H1 (cell line): Measurements from ENCODE around the gene POLR3GL. TPM values are rescaled to one million over a fixed set of nuclear protein-coding genes. Genes with fewer than 3 reads are reported as not detected.

ENCODE experiments used
- CTCF ChIA-PET: fragments of 300-600 bp; sonication (Branson Sonifier 250); formaldehyde crosslinking; loops from one replicate; lab custom pipeline; 2021; ENCODE audit not compliant: partially characterized antibody; lab: Charles Lee
- POLR2A ChIA-PET: fragments of 300-600 bp; sonication (Branson Sonifier 250); formaldehyde crosslinking; loops from one replicate; lab custom pipeline; 2021; ENCODE audit warnings: inconsistent platforms; ENCODE audit not compliant: partially characterized antibody; lab: Charles Lee
- DNase-seq, 2 experiments: peaks; one replicate each; pipeline versions ENCODE4 v3.0.0 to v3.0.0-alpha.2; 2010 to 2022; ENCODE audit warnings: low spot score in 2 of 2, low read depth in 1 of 2, mixed read lengths in 1 of 2
- FAIRE-seq: peaks from 2 replicates; lab custom pipeline; 2011; peaks lifted over from hg19 to GRCh38; lab: Jason Lieb, UNC
- H2AFZ ChIP-seq: 2 replicates; pipeline ENCODE4 v1.8.1; 2012; ENCODE audit warnings: low read length, inconsistent platforms
- H2AK5ac ChIP-seq: 2 replicates; pipeline ENCODE4 v1.6.1; 2013; ENCODE audit warnings: low read depth, low read length
- H2BK120ac ChIP-seq: replicated peaks from 2 replicates; pipeline ENCODE3; 2013; ENCODE audit warnings: low read depth, low read length, inconsistent platforms
- H2BK12ac ChIP-seq: 2 replicates; pipeline ENCODE4 v1.6.1; 2013; ENCODE audit warnings: low read depth, low read length
- H2BK15ac ChIP-seq: 2 replicates; pipeline ENCODE4 v1.6.1; 2013; ENCODE audit warnings: low read length
- H2BK20ac ChIP-seq: 2 replicates; pipeline ENCODE4 v1.6.1; 2013; ENCODE audit warnings: low read length
- H2BK5ac ChIP-seq: 2 replicates; pipeline ENCODE4 v1.6.1; 2013; ENCODE audit warnings: low read depth, low read length
- H3K14ac ChIP-seq: 2 replicates; pipeline ENCODE4 v1.6.1; 2013; ENCODE audit warnings: inconsistent platforms; ENCODE audit not compliant: insufficient read length
- H3K18ac ChIP-seq: 2 replicates; pipeline ENCODE4 v1.6.1; 2013; ENCODE audit warnings: low read length; ENCODE audit errors: extremely low read depth
- H3K23ac ChIP-seq: 2 replicates; pipeline ENCODE4 v1.6.1; 2013; ENCODE audit warnings: inconsistent platforms; ENCODE audit not compliant: insufficient read length
- H3K23me2 ChIP-seq: 2 replicates; pipeline ENCODE4 v1.6.1; 2013; ENCODE audit warnings: low read depth, low read length
- H3K27ac ChIP-seq: 2 replicates; pipeline ENCODE4 v1.6.1; 2011; ENCODE audit warnings: low read depth, low read length, inconsistent platforms
- H3K27me3 ChIP-seq, 4 experiments: replicated peaks in 1 of 4; 1 replicate in 1 of 4; 2 replicates in 3 of 4; pipeline versions ENCODE4 v1.6.1 to v1.8.1; 2011 to 2013; ENCODE audit warnings: low read length in 3 of 4, mild to moderate bottlenecking in 3 of 4, inconsistent platforms in 2 of 4, mixed read lengths in 2 of 4, moderate library complexity in 1 of 4; ENCODE audit not compliant: control insufficient read depth in 3 of 4, insufficient read depth in 3 of 4; ENCODE audit errors: extremely low read depth in 1 of 4
- H3K36me3 ChIP-seq, 4 experiments: 2 replicates each; pipeline versions ENCODE4 v1.6.1 to v1.8.1; 2011 to 2013; ENCODE audit warnings: mild to moderate bottlenecking in 4 of 4, low read length in 3 of 4, moderate library complexity in 2 of 4, control low read depth in 1 of 4, inconsistent platforms in 1 of 4; ENCODE audit not compliant: insufficient read depth in 4 of 4, control insufficient read depth in 2 of 4
- H3K4ac ChIP-seq: replicated peaks from 2 replicates; pipeline ENCODE3; 2013; ENCODE audit warnings: low read length, low read depth, mixed read lengths, inconsistent platforms; ENCODE audit not compliant: insufficient read length
- H3K4me1 ChIP-seq, 4 experiments: replicated peaks in 1 of 4; 1 replicate in 1 of 4; 2 replicates in 3 of 4; pipeline versions ENCODE4 v1.6.1 to v1.8.1; 2011 to 2013; ENCODE audit warnings: low read length in 3 of 4, inconsistent platforms in 2 of 4, mixed read lengths in 1 of 4; ENCODE audit not compliant: insufficient read depth in 4 of 4, control insufficient read depth in 3 of 4
- H3K4me2 ChIP-seq, 2 experiments: 2 replicates each; pipeline versions ENCODE4 v1.6.1 to v1.8.1; 2011 to 2013; ENCODE audit warnings: low read depth in 2 of 2, low read length in 2 of 2, control low read depth in 1 of 2, inconsistent platforms in 1 of 2, mild to moderate bottlenecking in 1 of 2; ENCODE audit not compliant: insufficient read depth in 1 of 2
- H3K4me3 ChIP-seq, 4 experiments: fragments of 200-600, 300-600 bp in 1 of 4; sonication (generic), shearing (Covaris generic), sonication (Bioruptor Twin) in 1 of 4; 2 replicates each; pipeline versions ENCODE4 v1.5.1 to v1.8.1; 2011 to 2016; ENCODE audit warnings: low read length in 4 of 4, low read depth in 3 of 4, control low read depth in 2 of 4, inconsistent platforms in 2 of 4, mild to moderate bottlenecking in 2 of 4, mixed read lengths in 1 of 4, moderate library complexity in 1 of 4; ENCODE audit not compliant: insufficient read depth in 2 of 4; ENCODE audit errors: extremely low read depth in 1 of 4
- H3K56ac ChIP-seq: replicated peaks from 2 replicates; pipeline ENCODE3; 2013; ENCODE audit warnings: low read depth, mild to moderate bottlenecking, mixed read lengths, low read length, inconsistent platforms; ENCODE audit not compliant: insufficient read length
- H3K79me1 ChIP-seq: 2 replicates; pipeline ENCODE4 v1.6.1; 2013; ENCODE audit warnings: low read depth, low read length, control low read depth
- H3K79me2 ChIP-seq, 2 experiments: 2 replicates each; pipeline versions ENCODE4 v1.6.1 to v1.8.1; 2012 to 2013; ENCODE audit warnings: low read length in 2 of 2, mild to moderate bottlenecking in 2 of 2, inconsistent platforms in 1 of 2; ENCODE audit not compliant: insufficient read depth in 2 of 2, control insufficient read depth in 1 of 2
- H3K9ac ChIP-seq, 4 experiments: replicated peaks in 1 of 4; 1 replicate in 1 of 4; 2 replicates in 3 of 4; pipeline versions ENCODE4 v1.6.1 to v1.8.1; 2011 to 2013; ENCODE audit warnings: low read depth in 3 of 4, low read length in 3 of 4, control low read depth in 2 of 4, mild to moderate bottlenecking in 2 of 4, moderate library complexity in 2 of 4, inconsistent platforms in 1 of 4; ENCODE audit errors: extremely low read depth in 1 of 4
- H3K9me3 ChIP-seq, 2 experiments: 2 replicates each; pipeline versions ENCODE4 v1.6.1 to v1.8.1; 2012 to 2013; ENCODE audit warnings: mild to moderate bottlenecking in 2 of 2, moderate library complexity in 2 of 2, control low read depth in 1 of 2, inconsistent platforms in 1 of 2, low read depth in 1 of 2, low read length in 1 of 2, mixed read lengths in 1 of 2; ENCODE audit not compliant: insufficient read depth in 2 of 2
- H4K20me1 ChIP-seq, 2 experiments: replicated peaks in 1 of 2; 2 replicates each; pipeline versions ENCODE3 to v1.8.1; 2011 to 2013; ENCODE audit warnings: inconsistent platforms in 2 of 2, low read length in 2 of 2, mild to moderate bottlenecking in 1 of 2; ENCODE audit not compliant: insufficient read depth in 2 of 2, control insufficient read depth in 1 of 2
- H4K5ac ChIP-seq: 2 replicates; pipeline ENCODE4 v1.6.1; 2013; ENCODE audit warnings: low read length, low read depth, mixed read lengths, inconsistent platforms; ENCODE audit not compliant: insufficient read length
- H4K8ac ChIP-seq: 2 replicates; pipeline ENCODE4 v1.8.0; 2013; ENCODE audit warnings: mild to moderate bottlenecking, moderate library complexity, low read length, inconsistent platforms; ENCODE audit not compliant: insufficient read depth; ENCODE audit errors: extremely low read depth
- H4K91ac ChIP-seq: replicated peaks from 2 replicates; pipeline ENCODE3; 2013; ENCODE audit warnings: low read length, mixed read lengths, inconsistent platforms; ENCODE audit not compliant: insufficient read length
- CTCF ChIP-seq, 3 experiments: IDR thresholded peaks; 1 replicate in 2 of 3; 2 replicates in 1 of 3; pipeline versions ENCODE4 v1.5.1 to v1.6.1; 2011; ENCODE audit warnings: low read length in 3 of 3, mild to moderate bottlenecking in 3 of 3, inconsistent platforms in 2 of 3, low read depth in 1 of 3, moderate library complexity in 1 of 3; ENCODE audit not compliant: insufficient read depth in 1 of 3; ENCODE audit errors: control extremely low read depth in 1 of 3
- HDAC6 ChIP-seq: IDR thresholded peaks from one replicate; pipeline ENCODE4 v1.7.1; 2012; ENCODE audit warnings: low read depth, mild to moderate bottlenecking, inconsistent platforms, low read length, moderate library complexity
- KDM1A ChIP-seq: fragments of 200-600, 300-600 bp; sonication (generic); IDR thresholded peaks from 2 replicates; pipeline ENCODE4 v1.7.1; 2016; ENCODE audit warnings: mild to moderate bottlenecking, low read length, borderline replicate concordance
- KDM4A ChIP-seq: IDR thresholded peaks from one replicate; pipeline ENCODE4 v1.7.1; 2012; ENCODE audit warnings: low read depth, mild to moderate bottlenecking, moderate library complexity, low read length, inconsistent platforms; ENCODE audit not compliant: severe bottlenecking
- MAX ChIP-seq: IDR thresholded peaks from 2 replicates; pipeline ENCODE4 v1.6.1; 2012; ENCODE audit warnings: inconsistent platforms
- NANOG ChIP-seq: IDR thresholded peaks from 2 replicates; pipeline ENCODE4 v1.6.1; 2011; ENCODE audit warnings: low read length, low read depth, mild to moderate bottlenecking, inconsistent platforms; ENCODE audit not compliant: insufficient read depth, poor library complexity, severe bottlenecking
- PHF8 ChIP-seq: fragments of 200-600 bp; sonication (generic); conservative IDR thresholded peaks from 2 replicates; pipeline ENCODE4 v1.7.1; 2012; ENCODE audit warnings: low read depth, mild to moderate bottlenecking, inconsistent platforms, low read length, moderate library complexity
- SRF ChIP-seq: IDR thresholded peaks from 2 replicates; pipeline ENCODE4 v1.6.1; 2011; ENCODE audit warnings: mild to moderate bottlenecking, low read depth, low read length, moderate library complexity
- TAF1 ChIP-seq: IDR thresholded peaks from 2 replicates; pipeline ENCODE4 v1.6.1; 2011; ENCODE audit warnings: mild to moderate bottlenecking, low read depth, low read length
- TBP ChIP-seq: IDR thresholded peaks from 2 replicates; pipeline ENCODE4 v1.6.1; 2011; ENCODE audit warnings: low read depth, low read length, improper control_type of control experiment
- YY1 ChIP-seq: IDR thresholded peaks from 2 replicates; pipeline ENCODE4 v1.6.1; 2011; ENCODE audit warnings: low read depth, mild to moderate bottlenecking, low read length
- WGBS, 2 experiments: shearing (Covaris generic) in 1 of 2; methylation state at CpG; one replicate each; pipeline versions ENCODE4 v1.1.6 to v1.1.7; 2013 to 2015; ENCODE audit warnings: low lambda C conversion rate in 2 of 2, mixed read lengths in 2 of 2, inconsistent platforms in 1 of 2, low coverage in 1 of 2, missing lambda C conversion rate in 1 of 2; ENCODE audit not compliant: insufficient replicate concordance in 2 of 2, insufficient coverage in 1 of 2, insufficient read length in 1 of 2; ENCODE audit errors: extremely low coverage in 1 of 2, missing lambda C conversion rate in 1 of 2; 5-methylcytosine and 5-hydroxymethylcytosine counted together
- polyA plus RNA-seq, 7 experiments: library from polyadenylated mRNA; depleted of rRNA in 3 of 7; stranded (reverse) in 5 of 7; unstranded in 2 of 7; fragments of >200 nt in 5 of 7; fragments of 200-250 nt in 2 of 7; gene quantifications; 1 replicate in 5 of 7; 2 replicates in 1 of 7; 4 replicates in 1 of 7; pipeline versions ENCODE4 v1.2.1 to v1.2.3, GENCODE V29; 2011 to 2013; ENCODE audit warnings: missing spikeins in 2 of 7, mixed read lengths in 2 of 7
- total RNA-seq: library from RNA; stranded (reverse); fragmentation: NEBNext Ultra II Directional; extraction: Animal tissue kit (Norgen Biotek cat#: 25700); gene quantifications from 2 replicates; pipeline ENCODE4 v1.2.1, GENCODE V29; 2021

POLR3GL gene
- total and polyA plus RNA-seq, 2 of the 8 experiments (the other 6 are each of a cell fraction or from before 2014, with no cell fraction given) = 3.1 to 3.9 TPM

- FAIRE-seq = no peak
- no peaks in the 10 kb centered on the region for H3K79me1 ChIP-seq
- POLR2A ChIA-PET = interaction anchor here (2.8 kb wide), 1 partner anchor 26 kb away, joined by 9 read pairs; no protein-coding TSS in a partner anchor
- TF ChIP-seq SRF = no peak
- no peak for TF ChIP-seq HDAC6
- TF ChIP-seq TAF1 = no peak
- no peak for TF ChIP-seq NANOG
- TF ChIP-seq KDM4A = no peak
- no peak for TF ChIP-seq CTCF (IDR thresholded peaks at IDR 0.05; ENCODE audit: control extremely low read depth in 1 of 3, insufficient read depth in 1 of 3, low read depth in 1 of 3, low read length in 3 of 3)
- no peak for TF ChIP-seq YY1
- no peak for TF ChIP-seq MAX
- TF ChIP-seq PHF8 = no peak
- no peak for TF ChIP-seq TBP
- no peak for TF ChIP-seq KDM1A
Measured at GRCh38 chr1:145967288-145967687, 2.8 kb downstream of the POLR3GL start.

More at GRCh38 chr1:145967288-145967687, 2.8 kb downstream of the POLR3GL start:
- Histone ChIP-seq H4K8ac (no peak overlapping the region), H3K27me3 (peaks cover 11 to 20% (median 18%) of the 10 kb centered on the region in 4 experiments), H2BK5ac (no peak overlapping the region), H3K9ac (no peak overlapping the region), H3K4me3 (no peak overlapping the region), H3K27ac (no peak overlapping the region), H3K4ac (no peak overlapping the region), H2AFZ (no peak overlapping the region), H2BK15ac (no peak overlapping the region), H2AK5ac (no peak overlapping the region), H4K91ac (no peak overlapping the region), H4K20me1 (no peaks in the 10 kb centered on the region), H3K14ac (no peak overlapping the region), H3K56ac (no peak overlapping the region), H3K9me3 (no peaks in the 10 kb centered on the region), H3K36me3 (no peaks in the 10 kb centered on the region), H2BK20ac (no peak overlapping the region), H2BK12ac (no peak overlapping the region), H3K4me1 (peaks cover 0 to 6% (median 3%) of the 10 kb centered on the region in 4 experiments; a peak in 4 of 7 replicates), H3K4me2 (no peak overlapping the region), H3K18ac (no peak overlapping the region), H3K23ac (no peak overlapping the region), H2BK120ac (no peak overlapping the region), H3K23me2 (peaks cover 4% of the 10 kb centered on the region; the same call in 1 of the 2 replicates), H3K79me2 (no peaks in the 10 kb centered on the region), H4K5ac (no peak overlapping the region)
- no peak for DNase-seq
- 90% methylated on average over 2 of the region's 2 CpGs; no CpG with 5 or more reads in 1 of the 2 experiments for WGBS, 2 experiments
- CTCF ChIA-PET = interaction anchor here (1.0 to 1.7 kb wide), 4 partner anchors 11 to 95 kb away, joined by 4 read pairs; no protein-coding TSS in a partner anchor
